Smooth muscle cell (in vitro differentiated cells): ENCODE results near the gene RPUSD1. TPM values are rescaled to one million over a fixed set of nuclear protein-coding genes. Genes with fewer than 3 reads are reported as not detected.

Experiments
- DNase-seq: peaks from one replicate; lab custom pipeline; 2025; ENCODE audit not compliant: unreplicated experiment; lab: John Stamatoyannopoulos, UW
- H2AFZ ChIP-seq: fragments of 200-600 bp; sonication (generic); 2 replicates; pipeline ENCODE4 v1.6.0; 2016; ENCODE audit warnings: antibody characterized with exemption, low read depth, mild to moderate bottlenecking
- H3F3A ChIP-seq: fragments of 200-600 bp; sonication (generic); 2 replicates; pipeline ENCODE4 v1.6.0; 2017; ENCODE audit warnings: antibody characterized with exemption, low read depth
- H3K27ac ChIP-seq: fragments of 200-600 bp; sonication (generic); 2 replicates; pipeline ENCODE4 v1.5.1; 2016; ENCODE audit warnings: low read depth, mild to moderate bottlenecking
- H3K27me3 ChIP-seq: fragments of 200-600 bp; sonication (generic); 2 replicates; pipeline ENCODE4 v1.6.1; 2016; ENCODE audit warnings: low read depth, mild to moderate bottlenecking
- H3K36me3 ChIP-seq: fragments of 200-600 bp; sonication (generic); 2 replicates; pipeline ENCODE4 v1.5.1; 2016; ENCODE audit warnings: low read depth
- H3K4me1 ChIP-seq: fragments of 200-600 bp; sonication (generic); 2 replicates; pipeline ENCODE4 v1.5.1; 2016; ENCODE audit warnings: low read depth
- H3K4me2 ChIP-seq: fragments of 200-600 bp; sonication (generic); 2 replicates; pipeline ENCODE4 v1.6.0; 2016; ENCODE audit warnings: mild to moderate bottlenecking
- H3K4me3 ChIP-seq: fragments of 200-600 bp; sonication (generic); 2 replicates; pipeline ENCODE4 v1.5.1; 2016; ENCODE audit warnings: mild to moderate bottlenecking
- H3K79me2 ChIP-seq: fragments of 200-600 bp; sonication (generic); 2 replicates; pipeline ENCODE4 v1.6.0; 2016; ENCODE audit warnings: low read depth, mild to moderate bottlenecking
- H3K9ac ChIP-seq: fragments of 200-600 bp; sonication (generic); 2 replicates; pipeline ENCODE4 v1.6.0; 2016; ENCODE audit warnings: low read depth
- H3K9me3 ChIP-seq: fragments of 200-600 bp; sonication (generic); replicated peaks from 2 replicates; pipeline ENCODE4 v1.5.1; 2016; ENCODE audit warnings: low read depth
- H4K20me1 ChIP-seq: fragments of 200-600 bp; sonication (generic); 2 replicates; pipeline ENCODE4 v1.6.0; 2016; ENCODE audit warnings: low read depth
- WGBS: methylation state at CpG from one replicate; pipeline ENCODE4 v1.1.7; 2016; ENCODE audit warnings: low lambda C conversion rate; 5-methylcytosine and 5-hydroxymethylcytosine counted together
- polyA plus RNA-seq: library from polyadenylated mRNA; unstranded; fragments of >200 nt; fragmentation: Nextera tagmentation; extraction: Ambion mirVana; gene quantifications from 2 replicates; pipeline ENCODE4 v1.2.1, GENCODE V29; 2016
- total RNA-seq: library from RNA; depleted of rRNA; stranded (reverse); fragments of >200 nt; gene quantifications from 2 replicates; pipeline ENCODE4 v1.2.3, GENCODE V29; 2014
- TF ChIP-seq, protein P1 (sequence below): fragments of 200-600 bp; sonication (generic); IDR thresholded peaks from 2 replicates; pipeline ENCODE4 v1.5.1; 2017; ENCODE audit warnings: borderline replicate concordance, mild to moderate bottlenecking, antibody characterized with exemption; ENCODE audit not compliant: insufficient read depth, poor library complexity, severe bottlenecking

Gene RPUSD1
- total and polyA plus RNA-seq, 2 experiments from 2014 or later, result 7.8 to 20.8 TPM

- no peak overlapping the region for H3K4me3 ChIP-seq
- H3F3A ChIP-seq, result no peaks in the 10 kb centered on the region
- H4K20me1 ChIP-seq, result no peaks in the 10 kb centered on the region
- TF ChIP-seq, protein P1, sequence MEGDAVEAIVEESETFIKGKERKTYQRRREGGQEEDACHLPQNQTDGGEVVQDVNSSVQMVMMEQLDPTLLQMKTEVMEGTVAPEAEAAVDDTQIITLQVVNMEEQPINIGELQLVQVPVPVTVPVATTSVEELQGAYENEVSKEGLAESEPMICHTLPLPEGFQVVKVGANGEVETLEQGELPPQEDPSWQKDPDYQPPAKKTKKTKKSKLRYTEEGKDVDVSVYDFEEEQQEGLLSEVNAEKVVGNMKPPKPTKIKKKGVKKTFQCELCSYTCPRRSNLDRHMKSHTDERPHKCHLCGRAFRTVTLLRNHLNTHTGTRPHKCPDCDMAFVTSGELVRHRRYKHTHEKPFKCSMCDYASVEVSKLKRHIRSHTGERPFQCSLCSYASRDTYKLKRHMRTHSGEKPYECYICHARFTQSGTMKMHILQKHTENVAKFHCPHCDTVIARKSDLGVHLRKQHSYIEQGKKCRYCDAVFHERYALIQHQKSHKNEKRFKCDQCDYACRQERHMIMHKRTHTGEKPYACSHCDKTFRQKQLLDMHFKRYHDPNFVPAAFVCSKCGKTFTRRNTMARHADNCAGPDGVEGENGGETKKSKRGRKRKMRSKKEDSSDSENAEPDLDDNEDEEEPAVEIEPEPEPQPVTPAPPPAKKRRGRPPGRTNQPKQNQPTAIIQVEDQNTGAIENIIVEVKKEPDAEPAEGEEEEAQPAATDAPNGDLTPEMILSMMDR, result no peak
- WGBS, result 87% methylated on average over 23 of the region's 23 CpGs
- no peak overlapping the region for H3K4me2 ChIP-seq
- DNase-seq, result no peak
- no peak overlapping the region for H2AFZ ChIP-seq
- H3K4me1 ChIP-seq, result no peaks in the 10 kb centered on the region
- H3K36me3 ChIP-seq, result no peaks in the 10 kb centered on the region
- no peak overlapping the region for H3K27ac ChIP-seq
- no peaks in the 10 kb centered on the region for H3K9me3 ChIP-seq
- no peaks in the 10 kb centered on the region for H3K27me3 ChIP-seq
- H3K79me2 ChIP-seq, result no peaks in the 10 kb centered on the region
- no peak overlapping the region for H3K9ac ChIP-seq
Measured at GRCh38 chr16:819336-820043, 31.3 kb upstream of the RPUSD1 start.

GRCh38 chr16:818592-818991 is 30.4 kb upstream of the RPUSD1 start:
- WGBS, result 74% methylated on average over 2 of the region's 2 CpGs
- no peak overlapping the region for H3K4me3 ChIP-seq

GRCh38 chr16:818132-818531 is 30.0 kb upstream of the RPUSD1 start:
- no peaks in the 10 kb centered on the region for H3K36me3 ChIP-seq
- H3K27ac ChIP-seq, result no peak overlapping the region
- H3K4me3 ChIP-seq, result no peak overlapping the region
- no peak overlapping the region for H3K9ac ChIP-seq
- 93% methylated on average over 8 of the region's 8 CpGs for WGBS
- no peaks in the 10 kb centered on the region for H3K9me3 ChIP-seq
- no peak overlapping the region for H2AFZ ChIP-seq
- H3K4me2 ChIP-seq, result no peak overlapping the region
- no peaks in the 10 kb centered on the region for H4K20me1 ChIP-seq
- no peak for DNase-seq
- H3K27me3 ChIP-seq, result no peaks in the 10 kb centered on the region
- peaks cover 5% of the 10 kb centered on the region for H3K4me1 ChIP-seq
- no peaks in the 10 kb centered on the region for H3F3A ChIP-seq
- TF ChIP-seq, protein P1, result no peak
- no peaks in the 10 kb centered on the region for H3K79me2 ChIP-seq

More at GRCh38 chr16:818592-818991, 30.4 kb upstream of the RPUSD1 start:
- Histone ChIP-seq H2AFZ (no peak overlapping the region), H3K36me3 (no peaks in the 10 kb centered on the region), H3K79me2 (no peaks in the 10 kb centered on the region), H3K27me3 (no peaks in the 10 kb centered on the region), H3K27ac (no peak overlapping the region), H3K4me2 (no peak overlapping the region), H3K9me3 (no peaks in the 10 kb centered on the region), H3K9ac (no peak overlapping the region), H3K4me1 (peaks cover 5% of the 10 kb centered on the region), H3F3A (no peaks in the 10 kb centered on the region), H4K20me1 (no peaks in the 10 kb centered on the region)
- TF ChIP-seq, protein P1, result no peak
- no peak for DNase-seq
